GM18517 (cell line): ENCODE measurements around the gene PRADC1.

Source experiments
- ATAC-seq: cut with Tn5 transposase; IDR thresholded peaks from one replicate; pipeline ENCODE4 v1.9.1; 2021; ENCODE audit warnings: mild to moderate bottlenecking, moderate library complexity; ENCODE audit not compliant: unreplicated experiment

PRADC1 gene

GRCh38 chr2:73238149-73238548 is 5.1 kb upstream of the PRADC1 start:
- ATAC-seq: no peak

- no peak for ATAC-seq
These were observed 4.1 kb upstream of the PRADC1 start for GRCh38 chr2:73237168-73237567.

GRCh38 chr2:73235315-73236028 is 2.4 kb upstream of the PRADC1 start:
- no peak for ATAC-seq

GRCh38 chr2:73233932-73234832 is 1.1 kb upstream of the PRADC1 start, which contains the start of gene CCT7:
TSS of gene CCT7 (plus strand) at chr2:73234308. CDS start at chr2:73234379, 71 bp downstream.
- peak; percentile 55 for ATAC-seq

- ATAC-seq: peak; percentile 5
These were observed 461 bp downstream of the PRADC1 start for GRCh38 chr2:73232403-73233153.

GRCh38 chr2:73228631-73229030 is 4.4 kb downstream of the PRADC1 start:
- no peak for ATAC-seq

GRCh38 chr2:73227086-73227485 is 6.0 kb downstream of the PRADC1 start:
- ATAC-seq: no peak

- ATAC-seq: no peak
These were observed 7.3 kb downstream of the PRADC1 start for GRCh38 chr2:73225513-73226360.

GRCh38 chr2:73223821-73224220 is 9.2 kb downstream of the PRADC1 start:
- ATAC-seq: no peak

GRCh38 chr2:73218298-73218697 is 14.7 kb downstream of the PRADC1 start:
- no peak for ATAC-seq

- no peak for ATAC-seq
These were observed 15.2 kb downstream of the PRADC1 start for GRCh38 chr2:73217826-73218225.

- no peak for ATAC-seq
These were observed 15.9 kb downstream of the PRADC1 start for GRCh38 chr2:73217160-73217559.

GRCh38 chr2:73215254-73215653 is 17.8 kb downstream of the PRADC1 start:
- no peak for ATAC-seq

- peak; percentile 93 for ATAC-seq
These were observed 18.7 kb downstream of the PRADC1 start, which contains the start of gene SMYD5 for GRCh38 chr2:73214120-73215035. TSS of gene SMYD5 (plus strand) at chr2:73214245. CDS start at chr2:73214267, 22 bp downstream.

GRCh38 chr2:73212448-73213176 is 20.4 kb downstream of the PRADC1 start:
- peak; percentile 58 for ATAC-seq

- ATAC-seq: no peak
These were observed 21.0 kb downstream of the PRADC1 start for GRCh38 chr2:73212098-73212447.

GRCh38 chr2:73210696-73211095 is 22.3 kb downstream of the PRADC1 start:
- ATAC-seq: no peak

- ATAC-seq: no peak
These were observed 23.0 kb downstream of the PRADC1 start for GRCh38 chr2:73210019-73210418.

- no peak for ATAC-seq
These were observed 24.8 kb downstream of the PRADC1 start for GRCh38 chr2:73208258-73208657.
